MV-4-11 (cell line): ENCODE data around the gene COPS3.

Experiments
- DNase-seq: peaks from one replicate; lab custom pipeline; 2025; lab: John Stamatoyannopoulos, UW

The COPS3 gene

GRCh38 chr17:17216236-17216635 lies 64.8 kb downstream of the COPS3 start:
- no peak for DNase-seq

GRCh38 chr17:17215575-17215974 lies 65.5 kb downstream of the COPS3 start:
- DNase-seq, result no peak

- DNase-seq, result no peak
Observed at GRCh38 chr17:17214646-17215436, 66.2 kb downstream of the COPS3 start.

- DNase-seq, result no peak
Observed at GRCh38 chr17:17213775-17214174, 67.3 kb downstream of the COPS3 start.

- DNase-seq, result no peak
Observed at GRCh38 chr17:17207998-17208397, 73.0 kb downstream of the COPS3 start.

- no peak for DNase-seq
Observed at GRCh38 chr17:17206913-17207335, 74.1 kb downstream of the COPS3 start.

GRCh38 chr17:17206124-17206912 lies 74.7 kb downstream of the COPS3 start, which contains the start of gene PLD6:
Gene PLD6 (minus strand): TSS chr17:17206333. CDS start chr17:17206286, 47 bp downstream.
- DNase-seq, result peak; percentile 90

- peak; percentile 21 for DNase-seq
Observed at GRCh38 chr17:17205368-17206123, 75.5 kb downstream of the COPS3 start.

GRCh38 chr17:17204635-17205231 lies 76.3 kb downstream of the COPS3 start:
- DNase-seq, result no peak

- no peak for DNase-seq
Observed at GRCh38 chr17:17204041-17204591, 76.9 kb downstream of the COPS3 start.

- DNase-seq, result no peak
Observed at GRCh38 chr17:17203173-17203730, 77.8 kb downstream of the COPS3 start.

- DNase-seq, result no peak
Observed at GRCh38 chr17:17201907-17202306, 79.1 kb downstream of the COPS3 start.

- no peak for DNase-seq
Observed at GRCh38 chr17:17201271-17201670, 79.8 kb downstream of the COPS3 start.

- no peak for DNase-seq
Observed at GRCh38 chr17:17200831-17201230, 80.2 kb downstream of the COPS3 start.

GRCh38 chr17:17200311-17200710 lies 80.7 kb downstream of the COPS3 start:
- no peak for DNase-seq

- no peak for DNase-seq
Observed at GRCh38 chr17:17198281-17198680, 82.8 kb downstream of the COPS3 start.

GRCh38 chr17:17196776-17197175 lies 84.3 kb downstream of the COPS3 start:
- DNase-seq, result no peak
